Progenitor cell of endocrine pancreas (in vitro differentiated cells): Measurements from ENCODE around the gene XIRP2. TPM values are rescaled to one million over a fixed set of nuclear protein-coding genes. Genes with fewer than 3 reads are reported as not detected.
"Not testable (repeated sequence)": the region's sequence is repeated elsewhere in the genome, so short reads cannot be mapped to it uniquely, and the experiment has no call there.

Experiments
- DNase-seq: peaks from one replicate; pipeline ENCODE4 v3.0.0; 2021; ENCODE audit warnings: low spot score; ENCODE audit not compliant: unreplicated experiment
- H3K27ac Mint-ChIP-seq: 2 replicates; pipeline ENCODE4 v1.8.0; 2021; ENCODE audit warnings: mild to moderate bottlenecking, moderate library complexity, mixed read lengths
- H3K27me3 Mint-ChIP-seq: 2 replicates; pipeline ENCODE4 v1.8.0; 2021; ENCODE audit warnings: mixed read lengths
- H3K36me3 Mint-ChIP-seq: 2 replicates; pipeline ENCODE4 v1.8.0; 2022; ENCODE audit warnings: mixed read lengths; ENCODE audit not compliant: insufficient read depth
- H3K4me1 Mint-ChIP-seq: 2 replicates; pipeline ENCODE4 v1.8.0; 2021; ENCODE audit warnings: low read depth, mixed read lengths
- H3K4me3 Mint-ChIP-seq: 2 replicates; pipeline ENCODE4 v1.8.0; 2021; ENCODE audit warnings: low read depth, mild to moderate bottlenecking, moderate library complexity, mixed read lengths
- H3K9me3 Mint-ChIP-seq: 2 replicates; pipeline ENCODE4 v1.8.0; 2021; ENCODE audit warnings: low read depth, mixed read lengths
- CTCF ChIP-seq: fragments of 200-600 bp; sonication (generic); IDR thresholded peaks from one replicate; pipeline ENCODE4 v1.5.0; 2021; ENCODE audit warnings: antibody characterized with exemption, mild to moderate bottlenecking; ENCODE audit not compliant: unreplicated experiment
- total RNA-seq: library from RNA; stranded (reverse); gene quantifications from 2 replicates; pipeline ENCODE4 v1.2.1, GENCODE V29; 2021

The XIRP2 gene
- total RNA-seq, 1 donor from 2014 or later, result 0.12 TPM

DNA sequence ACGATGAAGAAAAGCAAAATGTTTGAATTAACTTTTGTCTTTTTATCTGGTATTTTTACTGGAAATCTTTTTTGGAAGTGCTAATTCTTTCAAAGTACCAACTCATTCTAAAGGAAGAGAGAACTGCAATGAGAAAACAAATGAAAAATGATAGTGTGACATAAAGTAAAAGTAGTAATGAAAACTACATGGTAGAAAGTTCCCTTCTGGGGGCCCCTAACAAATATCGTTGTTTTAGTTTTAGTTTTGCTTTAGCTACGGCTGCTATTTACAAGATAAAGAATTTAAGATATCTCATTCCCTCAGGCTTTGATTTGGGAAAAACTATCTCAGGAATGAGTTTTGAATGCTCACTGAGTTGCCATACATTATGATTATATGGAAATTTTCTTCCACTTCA, 161.4 kb downstream of the XIRP2 start:
- Mint-ChIP-seq H3K27me3 (no peaks in the 10 kb centered on the region), H3K4me3 (no peak overlapping the region), H3K27ac (no peak overlapping the region), H3K4me1 (peaks cover 7% of the 10 kb centered on the region), H3K36me3 (no peaks in the 10 kb centered on the region), H3K9me3 (peaks cover 4% of the 10 kb centered on the region)
- TF ChIP-seq CTCF, result no peak
- no peak for DNase-seq

DNA sequence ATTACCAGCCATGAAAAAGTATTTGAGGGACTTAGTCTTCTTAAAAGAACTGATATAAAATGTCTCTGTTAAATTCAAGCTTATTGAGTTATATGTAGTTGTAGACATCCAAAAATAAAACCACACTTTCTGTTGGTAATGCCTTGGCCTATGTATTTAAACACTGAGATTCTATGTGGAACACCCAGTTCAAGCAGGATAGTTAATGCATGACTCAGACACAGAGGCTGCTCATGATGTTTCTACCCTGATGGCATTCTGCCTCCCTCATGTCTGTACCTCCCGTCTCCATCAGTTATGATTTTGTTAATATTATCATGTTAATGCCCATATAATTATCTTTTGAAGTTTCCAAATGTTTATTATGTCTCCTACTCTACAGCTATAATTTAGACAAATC, 164.5 kb downstream of the XIRP2 start:
- no peak for DNase-seq
- H3K27ac Mint-ChIP-seq, result peak overlapping the region; percentile 2
- H3K4me3 Mint-ChIP-seq, result no peak overlapping the region
- no peaks in the 10 kb centered on the region for H3K9me3 Mint-ChIP-seq
- H3K36me3 Mint-ChIP-seq, result no peaks in the 10 kb centered on the region
- no peak for TF ChIP-seq CTCF
- no peaks in the 10 kb centered on the region for H3K27me3 Mint-ChIP-seq
- peaks cover 7% of the 10 kb centered on the region for H3K4me1 Mint-ChIP-seq

GRCh38 chr2:167054881-167055280, 166.6 kb downstream of the XIRP2 start:
- no peak for DNase-seq
- Mint-ChIP-seq H3K36me3 (no peaks in the 10 kb centered on the region), H3K27ac (no peak overlapping the region), H3K4me1 (peaks cover 7% of the 10 kb centered on the region), H3K9me3 (no peaks in the 10 kb centered on the region), H3K27me3 (no peaks in the 10 kb centered on the region), H3K4me3 (no peak overlapping the region)
- no peak for TF ChIP-seq CTCF

GRCh38 chr2:167057446-167057845, 169.2 kb downstream of the XIRP2 start:
- Mint-ChIP-seq H3K9me3 (peaks cover 5% of the 10 kb centered on the region), H3K4me3 (no peak overlapping the region), H3K36me3 (no peaks in the 10 kb centered on the region), H3K27me3 (no peaks in the 10 kb centered on the region), H3K27ac (no peak overlapping the region), H3K4me1 (peaks cover 5% of the 10 kb centered on the region)
- no peak for DNase-seq
- no peak for TF ChIP-seq CTCF

DNA sequence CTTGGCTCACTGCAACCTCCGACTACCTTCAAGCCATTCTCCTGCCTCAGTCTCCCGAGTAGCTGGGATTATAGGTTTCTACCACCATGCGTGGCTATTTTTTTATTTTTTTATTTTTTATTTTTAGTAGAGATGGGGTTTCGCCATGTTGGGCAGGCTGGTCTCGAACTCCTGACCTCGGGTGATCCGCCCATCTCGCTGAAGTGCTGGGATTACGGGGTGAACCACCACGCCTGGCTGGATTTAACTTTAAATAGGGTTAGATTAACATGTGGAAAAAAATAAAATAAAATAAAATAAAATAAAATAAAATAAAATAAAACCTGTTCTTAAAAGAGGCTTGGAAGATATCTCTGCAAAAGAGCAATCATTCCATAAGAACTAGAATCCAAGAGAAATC, 170.9 kb downstream of the XIRP2 start:
- DNase-seq, result no peak
- Mint-ChIP-seq H3K9me3 (peaks cover 5% of the 10 kb centered on the region), H3K4me1 (no peaks in the 10 kb centered on the region), H3K4me3 (no peak overlapping the region), H3K36me3 (no peaks in the 10 kb centered on the region), H3K27ac (no peak overlapping the region), H3K27me3 (no peaks in the 10 kb centered on the region)
- TF ChIP-seq CTCF, result no peak

DNA sequence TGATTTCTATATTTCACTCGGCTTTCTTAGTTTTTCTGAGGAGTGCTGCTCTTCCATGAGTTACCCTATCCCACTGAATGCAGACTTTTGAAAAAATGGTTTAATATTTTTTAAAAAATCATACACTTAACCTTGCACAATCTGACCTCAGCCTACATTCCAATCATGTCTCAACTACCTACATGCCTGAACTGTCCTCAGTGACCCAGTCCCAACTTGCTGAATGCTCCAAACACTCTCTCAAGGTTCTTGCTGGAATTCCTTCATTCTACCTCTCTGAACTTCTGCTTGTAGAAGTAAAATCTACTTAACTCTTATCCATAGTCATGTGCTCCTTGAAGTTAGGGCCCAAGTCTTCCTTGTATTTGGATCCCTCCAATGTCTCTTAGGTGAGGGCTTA, 181.6 kb downstream of the XIRP2 start:
- Mint-ChIP-seq H3K27me3 (no peaks in the 10 kb centered on the region), H3K36me3 (no peaks in the 10 kb centered on the region), H3K9me3 (peaks cover 10% of the 10 kb centered on the region), H3K4me3 (no peak overlapping the region), H3K4me1 (no peaks in the 10 kb centered on the region), H3K27ac (no peak overlapping the region)
- no peak for DNase-seq
- no peak for TF ChIP-seq CTCF

DNA sequence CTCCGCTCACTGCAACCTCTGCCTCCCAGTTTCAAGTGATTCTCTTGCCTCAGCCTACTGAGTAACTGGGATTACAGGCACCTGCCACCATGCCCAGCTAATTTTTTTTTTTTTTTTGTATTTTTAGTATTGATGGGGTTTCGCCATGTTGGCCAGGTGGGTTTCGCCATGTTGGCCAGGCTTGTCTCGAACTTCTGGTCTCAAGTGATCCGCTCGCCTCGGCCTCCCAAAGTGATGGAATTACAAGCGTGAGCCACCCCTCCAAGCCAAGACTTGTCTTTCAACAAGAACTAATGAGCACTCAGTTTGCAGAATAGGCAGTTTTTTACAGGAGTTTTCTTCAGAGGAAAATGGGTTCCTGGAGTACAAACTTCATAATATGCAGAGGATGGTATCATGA, 187.4 kb downstream of the XIRP2 start:
- not testable (repeated sequence) for H3K36me3 Mint-ChIP-seq, DNase-seq, H3K27ac Mint-ChIP-seq, H3K4me1 Mint-ChIP-seq, H3K27me3 Mint-ChIP-seq, H3K4me3 Mint-ChIP-seq
- H3K9me3 Mint-ChIP-seq, result peaks cover 11% of the 10 kb centered on the region

DNA sequence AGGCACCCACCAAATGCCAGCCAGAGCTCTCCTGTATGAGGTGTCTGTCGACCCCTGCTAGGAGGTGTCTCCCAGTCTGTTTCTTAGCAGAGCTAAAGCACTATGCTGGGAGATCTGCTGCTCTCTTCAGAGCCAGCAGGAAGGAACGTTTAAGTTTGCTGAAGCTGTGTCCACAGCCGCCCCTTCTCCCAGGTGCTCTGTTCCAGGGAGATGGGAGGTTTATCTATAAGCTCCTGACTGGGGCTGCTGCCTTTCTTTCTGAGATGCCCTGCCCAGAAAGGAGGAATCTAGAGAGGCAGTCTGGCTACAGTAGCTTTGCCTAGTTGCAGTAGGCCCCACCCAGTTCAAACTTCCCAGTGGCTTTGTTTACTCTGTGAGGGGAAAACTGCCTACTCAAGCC, 210.7 kb downstream of the XIRP2 start:
- H3K4me3 Mint-ChIP-seq, DNase-seq, H3K27ac Mint-ChIP-seq, H3K27me3 Mint-ChIP-seq, H3K36me3 Mint-ChIP-seq: not testable (repeated sequence)
- H3K4me1 Mint-ChIP-seq, result peaks cover 13% of the 10 kb centered on the region
- H3K9me3 Mint-ChIP-seq, result peaks cover 40% of the 10 kb centered on the region
